DND-41 (cell line): ENCODE measurements around the gene EYS.

Experiments used
- ATAC-seq: fragments of 200-7000 bp; cut with Tn5 transposase; 3 replicates; pipeline ENCODE4 v1.9.1; 2021; ENCODE audit warnings: low read depth; ENCODE audit not compliant: insufficient read depth
- DNase-seq: peaks from one replicate; pipeline ENCODE4 v3.0.0-alpha.2; 2020
- H2AFZ ChIP-seq: 2 replicates; pipeline ENCODE4 v1.6.0; 2012; ENCODE audit warnings: low read depth, low read length
- H3K27ac ChIP-seq: 2 replicates; pipeline ENCODE4 v1.5.1; 2012; ENCODE audit warnings: low read length, inconsistent platforms
- H3K27me3 ChIP-seq: fragments of 200-600 bp; sonication (generic); 2 replicates; pipeline ENCODE4 v1.6.0; 2012; ENCODE audit warnings: low read length, mild to moderate bottlenecking, inconsistent platforms; ENCODE audit not compliant: insufficient read depth, poor library complexity
- H3K36me3 ChIP-seq: 2 replicates; pipeline ENCODE4 v1.5.1; 2012; ENCODE audit warnings: low read length, inconsistent platforms; ENCODE audit not compliant: insufficient read depth
- H3K4me1 ChIP-seq: 2 replicates; pipeline ENCODE4 v1.5.1; 2012; ENCODE audit warnings: mild to moderate bottlenecking, low read length; ENCODE audit not compliant: insufficient read depth
- H3K4me2 ChIP-seq: 2 replicates; pipeline ENCODE4 v1.6.0; 2012; ENCODE audit warnings: mild to moderate bottlenecking, moderate library complexity, low read length, inconsistent platforms; ENCODE audit not compliant: insufficient read depth
- H3K4me3 ChIP-seq, 2 experiments: fragments of 200-600 bp in 1 of 2; shearing (Covaris generic) in 1 of 2; 2 replicates each; pipeline ENCODE4 v1.5.1; 2012 to 2016; ENCODE audit warnings: inconsistent platforms in 2 of 2, low read length in 2 of 2, mild to moderate bottlenecking in 2 of 2, low read depth in 1 of 2, moderate library complexity in 1 of 2
- H3K79me2 ChIP-seq: 2 replicates; pipeline ENCODE4 v1.6.0; 2012; ENCODE audit warnings: low read length, inconsistent platforms; ENCODE audit not compliant: insufficient read depth
- H3K9ac ChIP-seq: 2 replicates; pipeline ENCODE4 v1.6.0; 2012; ENCODE audit warnings: low read depth, mild to moderate bottlenecking, inconsistent platforms, low read length, moderate library complexity
- H3K9me3 ChIP-seq: 2 replicates; pipeline ENCODE4 v1.5.1; 2012; ENCODE audit warnings: low read length, moderate library complexity, mild to moderate bottlenecking, inconsistent platforms; ENCODE audit not compliant: insufficient read depth, severe bottlenecking
- H4K20me1 ChIP-seq: 2 replicates; pipeline ENCODE4 v1.6.0; 2012; ENCODE audit warnings: low read length; ENCODE audit not compliant: insufficient read depth
- CTCF ChIP-seq: IDR thresholded peaks from 2 replicates; pipeline ENCODE4 v1.5.1; 2012; ENCODE audit warnings: borderline replicate concordance, low read length, moderate library complexity, mild to moderate bottlenecking; ENCODE audit not compliant: poor library complexity, severe bottlenecking; ENCODE audit errors: extremely low read depth
- EZH2 ChIP-seq: IDR thresholded peaks from 3 replicates; pipeline ENCODE4 v1.6.1; 2012; ENCODE audit warnings: borderline replicate concordance, low read depth, mild to moderate bottlenecking, moderate library complexity, low read length, inconsistent platforms; ENCODE audit not compliant: severe bottlenecking

Gene EYS

GRCh38 chr6:65280060-65280459, 427.0 kb downstream of the EYS start:
- no peak overlapping the region for H2AFZ ChIP-seq
- H3K4me2 ChIP-seq, result no peak overlapping the region
- no peaks in the 10 kb centered on the region for H3K9me3 ChIP-seq
- H3K27me3 ChIP-seq, result no peaks in the 10 kb centered on the region
- H3K4me1 ChIP-seq, result no peaks in the 10 kb centered on the region
- H3K4me3 ChIP-seq, result no peak overlapping the region
- no peak for DNase-seq
- H3K27ac ChIP-seq, result no peak overlapping the region
- no peaks in the 10 kb centered on the region for H3K36me3 ChIP-seq
- TF ChIP-seq EZH2, result no peak
- TF ChIP-seq CTCF, result no peak
- no peaks in the 10 kb centered on the region for H4K20me1 ChIP-seq
- ATAC-seq, result no peak
- H3K9ac ChIP-seq, result no peak overlapping the region
- no peaks in the 10 kb centered on the region for H3K79me2 ChIP-seq

- DNase-seq, result no peak
- no peak overlapping the region for H3K9ac ChIP-seq
- H4K20me1 ChIP-seq, result no peaks in the 10 kb centered on the region
- H3K27me3 ChIP-seq, result no peaks in the 10 kb centered on the region
- H2AFZ ChIP-seq, result no peak overlapping the region
- H3K27ac ChIP-seq, result no peak overlapping the region
- H3K4me3 ChIP-seq, result no peak overlapping the region
- no peaks in the 10 kb centered on the region for H3K4me1 ChIP-seq
- no peak overlapping the region for H3K4me2 ChIP-seq
- ATAC-seq, result no peak
- no peaks in the 10 kb centered on the region for H3K9me3 ChIP-seq
- TF ChIP-seq CTCF (no peak), EZH2 (no peak)
- no peaks in the 10 kb centered on the region for H3K79me2 ChIP-seq
- no peaks in the 10 kb centered on the region for H3K36me3 ChIP-seq
These were observed 444.8 kb downstream of the EYS start for GRCh38 chr6:65262241-65262640.

GRCh38 chr6:65259982-65260381, 447.0 kb downstream of the EYS start:
- Histone ChIP-seq H4K20me1 (no peaks in the 10 kb centered on the region), H3K9ac (no peak overlapping the region), H3K27me3 (no peaks in the 10 kb centered on the region), H3K4me2 (no peak overlapping the region), H3K4me3 (no peak overlapping the region), H3K79me2 (no peaks in the 10 kb centered on the region), H2AFZ (no peak overlapping the region), H3K27ac (no peak overlapping the region), H3K9me3 (no peaks in the 10 kb centered on the region), H3K4me1 (no peaks in the 10 kb centered on the region), H3K36me3 (no peaks in the 10 kb centered on the region)
- TF ChIP-seq EZH2 (no peak), CTCF (no peak)
- ATAC-seq, result no peak
- no peak for DNase-seq

GRCh38 chr6:65259059-65259458, 448.0 kb downstream of the EYS start:
- Histone ChIP-seq H3K79me2 (no peaks in the 10 kb centered on the region), H2AFZ (no peak overlapping the region), H3K36me3 (no peaks in the 10 kb centered on the region), H3K4me3 (no peak overlapping the region), H3K27me3 (no peaks in the 10 kb centered on the region), H3K27ac (no peak overlapping the region), H4K20me1 (no peaks in the 10 kb centered on the region), H3K4me1 (no peaks in the 10 kb centered on the region), H3K9me3 (no peaks in the 10 kb centered on the region), H3K4me2 (no peak overlapping the region), H3K9ac (no peak overlapping the region)
- ATAC-seq (no peak), DNase-seq (no peak)
- TF ChIP-seq CTCF, result no peak
- no peak for TF ChIP-seq EZH2
